DMS153 treated with DMSO at 0.1 percent for 48 hours (cell line): ENCODE measurements around the gene FAM216A.

Experiments used
- DNase-seq: peaks from one replicate; lab custom pipeline; 2025; ENCODE audit not compliant: unreplicated experiment; lab: John Stamatoyannopoulos, UW

Gene FAM216A

DNA sequence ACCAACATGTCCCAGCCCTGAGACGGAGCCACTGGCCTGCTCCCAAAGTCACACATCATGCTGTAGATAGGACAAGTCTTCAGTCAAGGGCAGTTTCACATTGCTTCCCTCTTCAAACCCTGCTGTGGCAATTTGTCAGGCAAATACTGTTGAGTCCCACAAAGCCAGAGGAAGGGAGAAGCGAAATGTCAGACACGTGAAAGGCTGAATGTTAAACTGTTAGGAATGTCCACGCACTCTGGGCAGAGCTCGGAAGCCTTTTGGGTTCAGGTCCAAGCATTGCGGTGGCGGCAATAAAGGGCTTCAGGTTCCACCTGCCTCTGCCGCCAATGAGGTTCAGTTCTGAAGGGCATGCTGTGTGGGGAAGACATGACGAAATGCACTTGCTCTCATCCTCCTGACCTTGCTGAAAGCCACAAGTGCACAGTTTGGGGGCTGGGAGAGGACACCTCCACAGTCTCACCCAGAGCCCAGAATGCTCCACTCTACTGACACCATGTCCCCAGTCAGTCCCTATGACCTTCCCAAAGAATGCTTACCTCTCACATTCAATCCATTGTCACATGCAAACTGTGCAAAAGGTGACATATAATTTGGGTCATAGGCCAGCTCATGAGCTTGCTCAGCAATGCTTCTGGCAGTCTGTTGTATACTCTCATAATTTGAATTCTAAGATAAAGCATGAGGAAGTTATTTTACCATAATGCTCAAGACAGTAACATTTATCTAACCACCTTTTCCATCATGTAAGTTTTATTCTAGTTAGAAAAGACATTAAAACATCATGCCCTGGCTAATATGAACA lies 69.2 kb downstream of the FAM216A start:
- peak; percentile 48 for DNase-seq

DNA sequence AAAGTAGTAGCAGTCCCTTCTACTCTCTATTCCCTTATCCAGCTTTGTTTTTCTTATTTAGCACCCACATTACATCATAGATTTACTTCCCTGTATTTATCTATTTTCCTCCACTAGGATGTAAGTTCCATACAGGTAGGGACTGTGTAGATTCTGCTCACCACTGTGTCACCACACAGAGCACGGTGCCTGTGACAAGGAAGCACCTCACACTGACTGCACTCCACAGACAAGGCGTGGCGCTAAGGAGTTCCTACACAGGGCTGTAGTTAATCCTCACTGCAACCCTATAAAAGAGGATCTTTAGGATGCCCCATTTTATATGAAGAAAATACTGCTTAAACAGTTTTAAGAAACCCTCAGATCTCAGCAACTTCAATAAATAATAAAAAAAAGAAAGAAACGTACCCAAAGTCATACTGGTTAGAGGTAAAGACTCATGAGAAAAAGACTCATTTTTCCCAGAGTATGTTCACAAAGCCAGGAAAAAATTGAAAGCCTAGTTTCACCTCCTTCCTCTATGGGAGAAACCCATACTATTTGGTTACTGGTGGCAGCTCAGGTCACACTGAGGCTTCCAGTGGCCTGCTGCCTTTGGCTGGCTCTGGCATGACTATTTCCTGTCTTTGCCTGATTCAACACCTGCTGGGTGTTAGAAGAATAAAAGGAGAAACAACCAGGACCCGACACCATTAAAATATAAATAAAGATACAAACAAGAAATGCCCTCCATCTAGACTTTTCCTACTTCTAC lies 70.4 kb downstream of the FAM216A start:
- DNase-seq, result no peak
